Measurements from ENCODE around the gene DYSF.
"Not testable (repeated sequence)": the region's sequence is repeated elsewhere in the genome, so short reads cannot be mapped to it uniquely, and the experiment has no call there.

DYSF gene

GRCh38 chr2:71453404-71454220, at the start of gene DYSF:
DYSF (plus strand) TSS chr2:71453561.
- DNase-seq, result no peak

GRCh38 chr2:71409611-71410010, 43.8 kb upstream of the DYSF start:
- no peak for DNase-seq

GRCh38 chr2:71410696-71411095, 42.7 kb upstream of the DYSF start:
- no peak for DNase-seq

DNA sequence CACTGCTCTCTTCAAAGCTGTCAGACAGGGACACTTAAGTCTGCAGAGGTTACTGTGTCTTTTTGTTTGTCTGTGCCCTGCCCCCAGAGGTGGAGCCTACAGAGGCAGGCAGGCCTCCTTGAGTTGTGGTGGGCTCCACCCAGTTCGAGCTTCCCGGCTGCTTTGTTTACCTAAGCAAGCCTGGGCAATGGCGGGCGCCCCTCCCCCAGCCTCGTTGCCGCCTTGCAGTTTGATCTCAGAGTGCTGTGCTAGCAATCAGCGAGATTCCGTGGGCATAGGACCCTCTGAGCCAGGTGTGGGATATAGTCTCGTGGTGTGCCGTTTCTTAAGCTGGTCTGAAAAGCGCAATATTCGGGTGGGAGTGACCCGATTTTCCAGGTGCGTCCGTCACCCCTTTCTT, 36.5 kb upstream of the DYSF start:
- not testable (repeated sequence) for DNase-seq

DNA sequence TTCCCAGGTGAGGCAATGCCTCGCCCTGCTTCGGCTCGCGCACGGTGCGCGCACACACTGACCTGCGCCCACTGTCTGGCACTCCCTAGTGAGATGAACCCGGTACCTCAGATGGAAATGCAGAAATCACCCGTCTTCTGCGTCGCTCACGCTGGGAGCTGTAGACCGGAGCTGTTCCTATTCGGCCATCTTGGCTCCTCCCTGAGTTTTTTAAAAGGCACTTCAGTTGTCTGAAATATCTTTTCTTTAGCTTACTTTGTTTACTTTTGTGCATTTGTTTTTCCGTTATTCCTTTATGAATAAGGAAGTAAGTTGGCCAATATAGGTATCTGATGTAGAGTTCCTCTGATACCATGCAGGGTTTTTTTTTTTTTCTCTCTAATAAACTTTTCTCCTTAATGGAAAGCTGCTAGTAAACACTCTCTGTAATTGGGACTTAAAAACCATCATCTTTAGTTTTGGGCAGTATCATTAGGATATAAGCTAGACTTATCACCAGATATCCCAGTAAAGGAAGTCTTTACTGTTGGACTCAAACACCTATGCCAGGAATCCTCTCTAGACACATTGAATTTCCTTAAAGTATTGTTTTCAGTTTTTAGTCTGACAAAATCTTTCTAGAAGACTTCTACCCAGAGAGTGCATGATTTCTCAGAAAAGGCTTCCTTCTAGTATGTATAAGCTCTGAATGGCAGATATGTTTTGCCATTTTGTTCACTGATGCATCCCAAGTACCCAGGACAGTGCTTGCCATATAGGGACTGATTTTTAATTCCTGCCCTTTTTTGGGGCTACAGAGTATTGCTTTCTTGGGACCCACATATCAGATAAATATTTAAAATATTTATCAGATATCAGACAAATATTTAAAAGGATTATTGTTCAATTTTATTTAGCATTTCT, 35.8 kb upstream of the DYSF start:
- DNase-seq, result no peak

GRCh38 chr2:71419145-71419544, 34.2 kb upstream of the DYSF start:
- no peak for DNase-seq

DNA sequence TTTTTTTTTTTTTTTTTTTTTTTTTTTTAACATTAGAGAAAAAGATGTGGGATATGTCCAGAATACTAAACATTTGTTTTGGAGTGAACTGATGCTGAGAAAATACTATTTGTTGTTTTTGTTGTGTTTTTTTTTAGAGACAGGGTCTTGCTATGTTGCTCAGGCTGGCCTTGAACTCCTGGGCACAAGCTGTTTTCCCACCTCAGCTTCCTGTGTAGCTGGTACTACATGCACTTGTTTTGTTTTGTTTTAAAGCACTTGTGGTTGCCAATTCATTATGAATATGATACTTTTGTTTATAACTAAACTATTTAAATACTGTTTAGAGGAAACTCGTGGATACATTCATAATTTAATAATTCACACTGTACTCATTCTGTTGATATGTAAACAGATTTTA, 33.4 kb upstream of the DYSF start:
- no peak for DNase-seq

DNA sequence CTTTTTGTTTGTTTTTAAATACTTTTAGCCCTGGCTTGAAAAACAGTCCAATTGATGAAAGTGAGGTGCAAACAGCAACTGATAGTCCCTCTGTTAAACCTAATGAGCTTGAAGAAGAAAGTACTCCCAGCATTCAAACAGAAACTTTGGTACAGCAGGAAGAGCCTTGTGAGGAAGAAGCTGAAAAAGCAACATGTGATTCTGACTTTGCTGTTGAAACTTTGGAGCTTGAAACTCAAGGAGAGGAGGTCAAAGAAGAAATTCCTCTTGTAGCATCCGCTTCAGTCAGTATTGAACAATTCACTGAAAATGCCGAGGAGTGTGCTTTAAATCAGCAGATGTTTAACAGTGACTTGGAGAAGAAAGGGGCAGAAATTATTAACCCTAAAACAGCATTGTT, 30.6 kb upstream of the DYSF start:
- DNase-seq, result no peak

- no peak for DNase-seq
Measured at GRCh38 chr2:71423817-71424420, 29.4 kb upstream of the DYSF start.

DNA sequence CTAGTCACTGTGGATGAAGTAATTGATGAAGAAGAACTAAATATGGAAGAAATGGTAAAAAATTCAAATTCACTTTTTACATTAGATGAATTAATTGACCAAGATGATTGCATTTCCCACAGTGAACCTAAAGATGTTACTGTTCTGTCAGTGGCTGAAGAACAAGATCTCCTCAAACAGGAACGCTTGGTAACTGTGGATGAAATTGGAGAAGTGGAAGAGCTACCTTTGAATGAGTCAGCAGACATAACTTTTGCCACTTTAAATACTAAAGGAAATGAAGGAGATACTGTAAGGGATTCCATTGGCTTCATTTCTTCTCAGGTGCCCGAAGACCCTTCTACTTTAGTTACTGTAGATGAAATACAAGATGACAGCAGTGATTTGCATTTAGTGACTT, 26.6 kb upstream of the DYSF start:
- DNase-seq, result no peak

GRCh38 chr2:71428472-71429383, 24.6 kb upstream of the DYSF start:
- no peak for DNase-seq

GRCh38 chr2:71445142-71445541, 8.2 kb upstream of the DYSF start:
- not testable (repeated sequence) for DNase-seq

DNA sequence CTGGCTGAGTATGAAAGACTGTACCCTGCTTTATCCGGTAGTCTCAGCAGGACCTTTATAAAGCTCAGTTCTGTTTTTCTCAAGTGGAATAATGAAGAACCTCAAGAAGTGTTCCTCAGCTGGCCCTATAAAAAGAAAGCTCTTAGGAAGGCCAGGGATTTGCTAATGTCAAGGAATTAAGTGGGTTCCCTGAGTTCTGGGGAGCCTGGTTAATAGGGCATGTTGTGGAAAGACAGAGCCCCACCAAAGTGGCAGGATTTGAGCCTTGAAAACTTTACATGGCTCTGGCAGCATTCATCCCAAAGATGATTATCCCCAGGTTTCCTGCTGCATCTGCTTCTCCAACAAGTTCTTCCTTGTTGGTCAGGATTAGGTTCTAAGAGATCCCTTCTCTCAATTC, 6.9 kb upstream of the DYSF start:
- DNase-seq, result no peak

DNA sequence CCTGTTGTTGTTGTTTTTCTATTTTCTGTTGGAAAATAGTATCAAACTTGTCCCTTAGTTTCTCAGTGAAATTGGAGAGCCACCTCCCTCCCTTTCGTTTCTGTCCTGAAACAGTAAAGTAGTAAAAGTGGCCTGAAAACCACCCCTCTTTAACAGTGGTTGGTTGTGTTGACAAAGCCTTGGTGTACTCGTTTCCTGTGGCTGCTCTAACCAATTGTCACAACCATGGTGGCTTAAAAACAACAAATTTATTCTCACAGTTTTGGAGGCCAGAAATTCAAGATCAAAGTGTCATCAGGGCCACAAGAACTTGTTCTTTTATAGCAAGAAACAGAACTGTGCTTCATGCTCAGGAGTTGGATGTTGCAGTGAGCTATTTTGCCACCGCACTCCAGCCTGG, 4.0 kb upstream of the DYSF start:
- no peak for DNase-seq

- DNase-seq, result no peak
Measured at GRCh38 chr2:71451705-71452104, 1.7 kb upstream of the DYSF start.

GRCh38 chr2:71452565-71452964, 796 bp upstream of the DYSF start:
- no peak for DNase-seq

- DNase-seq, result no peak
Measured at GRCh38 chr2:71454221-71455010, 1.1 kb downstream of the DYSF start.

DNA sequence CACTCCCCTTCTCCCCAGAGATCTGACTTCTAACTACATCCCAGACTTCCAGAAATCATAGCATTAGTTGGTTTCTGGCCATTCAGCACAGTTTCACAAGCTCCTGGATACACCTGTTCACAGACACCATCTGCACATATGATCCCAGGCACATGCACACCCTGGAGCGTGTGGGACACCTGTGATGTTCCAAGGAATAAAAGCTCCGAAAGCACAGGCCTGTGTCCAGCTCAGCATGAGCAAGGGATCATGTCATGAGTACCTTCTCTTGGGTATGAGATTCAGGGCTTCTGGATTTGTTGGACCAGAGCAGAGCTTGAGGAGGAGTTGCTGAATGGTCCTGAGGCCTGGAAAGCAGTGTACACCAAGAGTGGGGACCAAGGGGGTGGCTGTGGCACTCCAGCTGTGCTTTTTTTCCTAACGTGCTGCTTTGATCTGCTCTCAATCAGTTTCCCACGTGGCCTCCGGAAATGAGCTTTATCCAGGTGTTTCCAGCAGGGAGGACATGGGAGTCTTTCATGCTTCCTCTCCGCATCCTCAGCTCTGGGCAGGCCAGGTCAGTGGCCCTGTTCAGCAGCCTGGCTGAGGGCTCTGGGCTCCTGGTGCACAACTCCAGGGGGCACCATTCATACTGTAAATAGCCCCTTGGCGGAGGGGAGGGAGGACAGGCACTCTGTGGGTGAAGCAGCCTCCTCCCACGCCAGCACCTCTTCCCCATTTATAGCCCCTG, 1.8 kb downstream of the DYSF start:
- no peak for DNase-seq

DNA sequence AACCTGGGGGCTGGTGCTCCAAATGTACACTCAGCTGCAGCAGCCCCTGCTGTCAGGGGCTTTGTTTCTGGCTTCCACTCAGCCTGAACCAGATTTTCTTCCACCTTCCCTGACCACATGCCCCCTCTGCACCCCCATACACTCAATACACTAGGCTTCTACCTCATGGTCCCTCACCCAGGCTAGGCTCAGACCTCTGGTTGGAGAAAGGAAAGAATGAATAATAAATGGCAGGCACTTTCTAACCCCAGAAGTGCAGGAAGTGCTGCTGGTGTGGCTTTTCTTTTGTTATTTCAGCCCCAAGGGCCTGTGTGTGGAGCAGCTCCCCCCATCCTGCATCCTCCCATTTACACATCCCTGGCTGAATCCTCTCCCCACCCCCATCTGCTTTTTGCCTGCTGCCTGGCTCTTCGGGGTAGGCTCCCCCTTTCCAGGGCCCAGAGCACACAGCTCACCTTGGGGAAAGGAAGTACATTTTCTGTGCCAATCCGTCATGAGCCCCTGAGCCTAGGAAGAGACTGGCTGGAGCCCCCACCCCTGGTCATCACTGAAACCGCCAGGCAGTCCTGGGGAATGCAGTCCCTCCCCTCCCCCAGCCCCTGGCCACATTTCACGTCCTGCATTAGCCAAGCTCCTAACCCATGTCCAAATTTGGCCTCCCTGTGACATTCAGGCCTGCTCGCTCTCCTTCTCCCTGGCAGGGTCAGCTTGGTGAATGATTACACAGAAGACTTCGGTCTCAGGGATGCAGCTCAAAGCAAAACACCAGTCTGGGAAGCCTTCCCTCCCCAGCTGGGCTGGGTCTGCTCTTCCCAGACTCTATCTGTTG, 2.6 kb downstream of the DYSF start:
- no peak for DNase-seq

GRCh38 chr2:71456617-71457016, 3.3 kb downstream of the DYSF start:
- DNase-seq, result no peak

All from activated CD4-positive, alpha-beta T cell treated with anti-CD3 and anti-CD28 coated beads for 4 hours (primary cell).